Activated CD4-positive, alpha-beta T cell treated with anti-CD3 and anti-CD28 coated beads for 1 hour (primary cell): Measurements from ENCODE around the gene SIKE1.
"Not testable (repeated sequence)": the region's sequence is repeated elsewhere in the genome, so short reads cannot be mapped to it uniquely, and the experiment has no call there.

Experiments used
- DNase-seq: peaks from one replicate; pipeline ENCODE4 v3.0.0-alpha.2; 2020

The SIKE1 gene

GRCh38 chr1:114780344-114781226 is at the start of gene SIKE1:
Gene SIKE1, minus strand, starts transcription at chr1:114780685. Its CDS starts 78 bp downstream, at chr1:114780607.
- DNase-seq: peak; percentile 89

GRCh38 chr1:114830075-114830474 is 49.6 kb upstream of the SIKE1 start:
- DNase-seq: not testable (repeated sequence)

DNA sequence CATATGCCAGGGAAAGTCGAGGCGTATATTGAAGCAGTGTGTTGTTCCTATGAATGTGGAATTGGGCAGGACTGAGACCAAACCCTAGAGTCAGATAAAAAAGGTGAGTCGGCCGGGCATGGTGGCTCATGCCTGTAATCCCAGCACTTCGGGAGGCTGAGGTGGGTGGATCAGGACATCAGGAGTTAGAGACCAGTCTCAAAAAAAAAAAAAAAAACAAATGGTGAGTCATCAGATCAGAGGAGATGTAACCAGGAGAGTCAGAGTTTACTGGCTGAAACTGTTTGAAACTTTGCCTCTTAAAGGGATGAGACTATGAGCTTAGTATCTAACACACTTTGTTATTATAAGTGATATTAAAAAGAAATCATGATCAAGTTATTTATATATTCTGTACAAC is 47.8 kb upstream of the SIKE1 start:
- no peak for DNase-seq

DNA sequence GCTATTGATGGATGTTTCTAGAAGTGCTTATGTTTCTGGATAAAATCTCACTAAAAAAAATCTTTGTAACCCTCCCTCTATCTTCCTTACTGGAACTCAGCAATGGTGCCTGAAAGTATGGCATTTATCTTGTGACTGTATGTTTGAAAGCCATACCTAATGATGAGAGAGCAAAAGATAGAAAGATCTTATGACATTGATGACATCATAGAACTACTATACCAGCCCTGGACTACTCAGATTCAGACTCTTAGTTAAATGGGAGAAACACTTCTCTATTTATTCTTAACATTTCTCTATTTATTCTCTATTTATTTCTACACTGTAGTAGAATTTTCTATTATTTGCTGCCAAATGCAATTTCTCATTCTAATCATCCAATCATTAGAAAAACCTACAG is 41.5 kb upstream of the SIKE1 start:
- no peak for DNase-seq

GRCh38 chr1:114820392-114820791 is 39.9 kb upstream of the SIKE1 start:
- no peak for DNase-seq

DNA sequence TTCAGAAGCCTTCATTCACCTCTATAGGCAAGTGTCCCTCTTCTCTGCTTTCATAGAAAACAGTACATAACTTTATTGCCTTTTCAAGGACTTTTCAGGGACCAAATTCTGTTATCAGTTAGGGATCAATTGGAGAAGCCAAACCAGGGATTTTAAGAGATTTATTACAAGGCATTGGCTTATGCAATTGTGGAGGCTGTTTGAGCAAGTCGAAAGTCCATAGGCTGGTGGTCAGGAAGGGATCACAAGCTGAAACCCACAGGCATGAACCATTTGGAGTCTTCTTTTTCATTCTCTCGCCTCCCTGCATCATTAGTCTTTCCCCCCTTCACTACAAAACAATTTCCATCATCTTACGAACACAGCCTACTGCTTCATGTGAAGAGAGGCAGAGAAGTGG is 39.4 kb upstream of the SIKE1 start:
- DNase-seq: no peak

DNA sequence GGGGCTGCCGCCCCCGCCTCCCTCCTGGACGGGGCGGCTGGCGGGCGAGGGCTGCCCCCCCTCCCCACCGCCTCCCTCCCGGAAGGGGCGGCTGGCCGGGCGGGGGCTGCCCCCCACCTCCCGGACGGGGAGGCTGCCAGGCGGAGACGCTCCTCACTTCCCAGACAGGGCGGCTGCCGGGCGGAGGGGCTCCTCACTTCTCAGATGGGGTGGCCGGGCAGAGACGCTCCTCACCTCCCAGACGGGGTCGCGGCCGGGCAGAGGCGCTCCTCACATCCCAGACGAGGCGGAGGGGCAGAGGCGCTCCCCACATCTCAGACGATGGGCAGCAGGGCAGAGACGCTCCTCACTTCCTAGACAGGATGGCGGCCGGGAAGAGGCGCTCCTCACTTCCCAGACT is 24.0 kb upstream of the SIKE1 start:
- DNase-seq: not testable (repeated sequence)

DNA sequence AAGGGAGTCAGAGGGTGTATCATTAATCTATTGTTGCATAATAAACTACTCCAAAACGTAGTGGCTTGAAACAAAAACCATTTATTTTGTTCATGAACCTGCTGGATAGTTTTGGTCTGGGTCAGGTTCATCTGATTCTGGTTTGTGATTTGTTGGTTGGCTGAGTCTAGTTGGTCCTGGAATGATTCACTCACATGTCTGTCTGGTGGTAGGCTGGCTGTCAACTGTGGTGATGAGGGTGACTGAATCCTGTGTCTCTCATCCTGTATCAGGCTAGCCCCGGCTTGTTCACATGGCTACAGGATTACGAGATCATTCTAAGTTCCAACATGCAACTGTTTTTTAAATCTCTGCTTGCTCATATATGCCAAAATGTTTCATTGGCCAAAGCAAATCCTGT is 22.5 kb upstream of the SIKE1 start:
- DNase-seq: no peak

GRCh38 chr1:114794038-114794437 is 13.6 kb upstream of the SIKE1 start:
- no peak for DNase-seq

GRCh38 chr1:114790581-114790980 is 10.1 kb upstream of the SIKE1 start:
- not testable (repeated sequence) for DNase-seq

DNA sequence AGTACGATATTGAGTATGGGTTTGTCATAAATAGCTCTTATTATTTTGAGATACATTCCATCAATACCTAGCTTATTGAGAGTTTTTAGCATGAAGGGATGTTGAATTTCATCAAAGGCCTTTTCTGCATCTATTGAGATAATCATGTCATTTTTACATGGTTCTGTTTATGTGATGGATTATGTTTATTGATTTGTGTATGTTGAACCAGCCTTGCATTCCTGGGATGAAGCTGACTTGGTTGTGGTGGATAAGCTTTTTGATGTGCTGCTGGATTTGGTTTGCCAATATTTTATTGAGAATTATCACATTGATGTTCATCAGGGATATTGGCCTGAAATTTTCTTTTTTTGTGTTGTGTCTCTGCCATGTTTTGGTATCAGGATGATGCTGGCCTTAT is 6.0 kb upstream of the SIKE1 start:
- DNase-seq: not testable (repeated sequence)

DNA sequence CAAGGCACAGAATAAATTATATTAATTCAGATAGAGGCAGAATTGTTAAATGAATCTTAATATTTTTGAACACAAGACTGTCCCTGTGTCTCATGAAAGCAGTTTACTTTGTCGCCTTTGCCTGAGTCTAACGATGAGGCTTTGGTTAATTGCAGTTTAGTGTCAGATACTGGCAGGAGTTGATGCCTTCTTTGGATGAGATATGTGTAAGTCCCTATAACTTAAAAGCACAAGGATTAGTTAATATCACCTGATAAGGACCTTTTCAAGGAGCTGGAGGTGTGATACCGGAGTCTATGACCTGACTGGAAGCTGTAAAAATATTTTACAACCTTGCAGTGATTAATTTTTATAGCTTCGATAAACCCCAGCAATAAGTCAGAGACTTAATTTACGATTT is 2.0 kb upstream of the SIKE1 start:
- DNase-seq: no peak

DNA sequence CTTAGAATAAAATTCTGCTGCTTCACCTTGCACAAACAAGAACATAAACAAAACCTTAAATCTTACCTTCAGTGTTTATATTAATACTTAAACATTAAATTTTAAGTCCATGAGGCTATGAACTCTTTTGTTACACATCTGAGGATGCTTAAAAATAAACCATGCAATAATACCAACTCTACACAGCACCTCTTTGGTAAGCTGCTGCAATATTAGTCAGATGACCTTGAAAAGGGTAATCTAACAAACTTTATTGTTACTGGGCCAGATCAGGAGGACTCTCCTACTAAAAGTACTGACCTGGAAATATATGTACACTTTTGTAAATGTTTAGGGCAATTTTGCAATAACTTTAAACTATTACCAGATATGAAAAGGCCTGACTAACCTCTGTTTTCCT is 763 bp downstream of the SIKE1 start:
- DNase-seq: no peak

- DNase-seq: not testable (repeated sequence)
These were observed 3.8 kb downstream of the SIKE1 start for GRCh38 chr1:114776726-114777125.

DNA sequence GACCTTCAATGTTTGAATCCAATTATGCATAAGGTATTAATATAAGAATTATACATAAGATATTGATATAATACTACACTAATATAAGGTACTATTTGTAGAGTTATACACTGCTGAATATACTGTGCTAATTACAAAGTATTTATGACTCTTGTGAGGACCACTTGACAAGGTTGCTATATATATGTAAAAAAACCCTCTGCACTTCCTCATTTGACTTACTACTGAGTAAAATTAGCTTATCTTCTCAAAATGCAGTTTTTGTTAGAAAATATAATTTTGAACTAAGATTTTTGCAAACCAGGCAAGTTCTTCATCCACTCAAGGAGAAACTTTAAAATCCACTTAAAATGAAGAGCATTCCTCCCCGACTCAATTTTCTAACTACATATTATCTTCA is 8.5 kb downstream of the SIKE1 start:
- DNase-seq: no peak

DNA sequence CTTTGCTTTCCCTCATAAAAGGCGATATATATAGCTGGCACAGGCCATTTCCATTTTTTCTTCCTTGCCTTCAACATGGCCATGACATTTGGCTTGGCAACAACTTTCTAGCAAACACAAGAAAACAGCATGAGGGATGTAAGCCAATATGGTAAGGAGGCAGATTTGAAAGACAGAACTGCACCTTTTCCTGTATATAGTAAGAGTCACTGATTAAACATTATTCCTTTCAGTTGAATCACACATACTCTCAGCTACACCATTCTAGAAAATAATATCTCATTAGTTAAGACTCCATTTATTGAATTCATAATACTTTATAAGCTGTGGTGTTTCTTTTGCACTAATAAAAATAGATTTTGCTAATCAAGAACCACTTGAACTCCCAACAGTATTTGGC is 9.5 kb downstream of the SIKE1 start:
- DNase-seq: no peak

- DNase-seq: no peak
These were observed 15.8 kb downstream of the SIKE1 start for GRCh38 chr1:114764689-114765088.

DNA sequence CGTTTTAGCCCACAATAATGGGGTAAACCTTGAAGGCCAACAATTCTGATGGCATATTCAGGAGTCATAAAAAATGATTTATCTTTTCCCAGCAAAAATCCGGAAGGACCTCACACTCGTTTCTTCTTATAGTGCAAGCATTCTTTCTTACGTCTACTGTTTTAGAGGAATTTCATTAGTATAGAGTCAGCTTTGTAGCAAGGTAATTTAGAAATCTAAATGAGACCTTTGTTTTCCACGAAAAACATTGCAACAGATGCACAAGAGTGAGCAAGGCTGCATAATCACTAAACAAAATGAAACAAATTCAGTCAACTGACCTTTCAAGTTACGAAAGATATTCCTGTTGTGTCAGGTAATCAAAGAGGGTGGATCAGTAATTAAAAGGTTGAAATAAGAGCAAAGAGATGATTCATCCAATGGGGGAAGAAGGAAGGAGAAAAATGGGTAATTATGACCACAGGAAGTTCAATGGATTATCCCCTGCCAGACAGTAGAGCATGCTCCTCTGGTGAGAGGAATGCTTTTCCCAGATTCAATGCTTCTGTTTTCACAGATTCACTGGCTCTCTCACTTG is 22.1 kb downstream of the SIKE1 start:
- DNase-seq: no peak

DNA sequence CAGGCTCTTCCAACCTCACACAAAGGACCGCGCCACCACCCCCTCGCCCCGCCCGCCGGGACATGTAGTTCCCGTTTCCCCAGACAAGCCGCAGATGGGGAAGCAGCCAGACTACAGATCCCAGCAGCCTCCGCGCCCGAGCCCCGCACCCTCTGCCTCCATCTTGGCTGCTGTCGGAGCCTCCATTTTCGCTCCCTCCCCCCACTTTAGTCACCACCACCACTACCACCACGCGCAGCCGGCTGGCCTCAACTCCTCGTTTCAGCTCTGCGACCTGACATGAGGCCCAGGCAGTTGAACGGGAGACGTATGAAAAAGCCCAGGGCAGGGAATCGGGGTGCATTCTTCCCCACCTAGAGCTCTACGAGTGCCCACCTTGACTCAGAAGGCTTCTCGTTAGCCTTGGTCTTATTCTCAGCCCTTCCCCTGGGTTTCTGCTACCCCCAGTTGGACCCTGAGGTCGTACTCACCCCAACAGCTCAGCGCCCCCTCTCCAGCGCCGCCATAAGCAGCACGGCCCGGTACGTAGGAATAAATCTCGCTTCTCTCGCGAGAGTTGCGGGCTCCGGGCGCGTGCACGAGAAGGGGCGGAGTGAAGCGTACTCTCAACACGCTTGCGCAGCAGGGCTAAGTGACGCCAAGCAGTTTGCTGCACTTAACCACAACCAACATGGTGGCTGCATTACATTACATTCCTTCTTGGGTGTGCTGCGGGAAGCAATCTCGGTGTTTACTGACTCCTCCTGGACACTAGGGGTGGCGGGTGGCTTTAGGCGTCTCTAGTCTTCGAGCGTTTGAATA is 22.8 kb downstream of the SIKE1 start, which contains the start of gene CSDE1:
CSDE1 (minus strand) TSS at position 530 of the 801 bp plus-strand sequence. CDS start 18,094 bp downstream, outside the sequence.
- DNase-seq: peak; percentile 95

DNA sequence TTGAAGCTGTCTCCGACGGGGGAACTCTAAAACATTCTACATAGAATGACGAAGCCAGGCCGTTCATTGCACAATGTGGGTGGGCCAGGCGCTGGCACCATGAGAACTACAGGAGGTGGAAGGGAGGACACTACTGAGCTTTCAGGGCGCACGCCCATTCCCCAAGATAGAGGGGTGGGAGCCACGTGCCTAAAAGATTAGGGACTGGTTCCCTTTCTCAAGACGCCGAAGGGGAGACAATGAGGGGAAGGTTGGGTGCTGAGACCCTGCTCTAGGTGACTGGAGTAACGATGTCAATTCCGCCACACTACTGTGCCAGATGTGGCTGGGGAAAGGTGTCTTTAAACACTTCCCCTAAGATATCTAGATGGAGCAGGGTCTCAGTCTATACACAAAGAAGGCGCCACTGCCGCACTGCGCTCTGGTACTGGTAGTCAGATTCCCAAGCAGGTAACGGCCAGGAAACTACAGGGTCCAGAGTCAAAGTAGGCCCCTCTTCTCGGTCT is 23.5 kb downstream of the SIKE1 start:
- no peak for DNase-seq

DNA sequence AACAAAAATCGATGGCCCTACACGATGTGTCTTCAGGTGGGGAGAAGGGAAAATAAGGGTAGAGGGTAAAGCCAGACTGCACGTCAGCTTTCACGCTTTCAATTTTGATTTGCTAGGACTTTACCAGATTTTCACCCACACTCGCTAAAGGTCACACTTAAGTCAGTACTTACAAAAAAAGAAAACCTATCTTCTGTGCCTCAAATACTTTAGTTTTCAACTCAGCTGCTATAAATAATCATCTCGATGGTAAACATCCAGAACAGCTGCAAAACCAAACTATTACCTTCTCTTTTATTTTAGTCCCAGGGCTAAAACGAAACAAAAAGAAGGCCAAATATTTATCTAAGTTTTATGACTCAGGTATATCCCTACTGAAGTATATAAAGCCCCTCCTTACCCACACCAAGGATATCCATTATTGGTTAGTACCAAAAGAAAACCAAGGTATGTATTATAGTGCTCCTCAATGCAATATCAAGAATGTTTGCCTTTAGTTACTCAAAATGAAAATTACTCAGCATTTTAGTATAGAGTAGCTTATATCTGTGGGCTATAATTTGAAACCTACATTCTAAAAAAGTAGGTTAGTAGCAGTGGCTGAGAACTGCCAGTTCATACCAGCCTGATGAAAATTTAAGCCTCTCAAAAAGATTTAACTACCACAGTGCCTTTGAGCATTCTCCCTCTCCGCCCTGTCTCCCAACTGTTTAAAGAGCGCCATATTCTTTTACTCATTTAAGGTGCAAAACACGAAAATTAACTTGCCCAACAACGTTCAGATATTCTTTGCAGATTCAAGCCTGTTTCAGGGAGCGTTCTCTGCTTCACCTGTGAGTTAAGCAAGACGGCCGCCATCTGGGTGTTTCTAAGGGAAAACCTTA is 24.2 kb downstream of the SIKE1 start:
- no peak for DNase-seq
